Panc1 (cell line): ENCODE results near the gene NR1H3.

ENCODE experiments used
- CTCF ChIP-seq: fragments of 450-650 bp; IDR thresholded peaks from 2 replicates; pipeline ENCODE4 v1.5.1; 2017; ENCODE audit warnings: mild to moderate bottlenecking
- REST ChIP-seq, 2 experiments: IDR thresholded peaks; 2 replicates each; pipeline ENCODE4 v1.6.1; 2011 to 2012; ENCODE audit warnings: low read depth in 2 of 2, control low read depth in 1 of 2, low read length in 1 of 2, mild to moderate bottlenecking in 1 of 2, moderate library complexity in 1 of 2; ENCODE audit not compliant: insufficient read depth in 1 of 2
- SIN3A ChIP-seq: IDR thresholded peaks from 2 replicates; pipeline ENCODE4 v1.6.1; 2012; ENCODE audit warnings: low read depth, mild to moderate bottlenecking, low read length, moderate library complexity, borderline replicate concordance; ENCODE audit not compliant: insufficient read depth

DNA sequence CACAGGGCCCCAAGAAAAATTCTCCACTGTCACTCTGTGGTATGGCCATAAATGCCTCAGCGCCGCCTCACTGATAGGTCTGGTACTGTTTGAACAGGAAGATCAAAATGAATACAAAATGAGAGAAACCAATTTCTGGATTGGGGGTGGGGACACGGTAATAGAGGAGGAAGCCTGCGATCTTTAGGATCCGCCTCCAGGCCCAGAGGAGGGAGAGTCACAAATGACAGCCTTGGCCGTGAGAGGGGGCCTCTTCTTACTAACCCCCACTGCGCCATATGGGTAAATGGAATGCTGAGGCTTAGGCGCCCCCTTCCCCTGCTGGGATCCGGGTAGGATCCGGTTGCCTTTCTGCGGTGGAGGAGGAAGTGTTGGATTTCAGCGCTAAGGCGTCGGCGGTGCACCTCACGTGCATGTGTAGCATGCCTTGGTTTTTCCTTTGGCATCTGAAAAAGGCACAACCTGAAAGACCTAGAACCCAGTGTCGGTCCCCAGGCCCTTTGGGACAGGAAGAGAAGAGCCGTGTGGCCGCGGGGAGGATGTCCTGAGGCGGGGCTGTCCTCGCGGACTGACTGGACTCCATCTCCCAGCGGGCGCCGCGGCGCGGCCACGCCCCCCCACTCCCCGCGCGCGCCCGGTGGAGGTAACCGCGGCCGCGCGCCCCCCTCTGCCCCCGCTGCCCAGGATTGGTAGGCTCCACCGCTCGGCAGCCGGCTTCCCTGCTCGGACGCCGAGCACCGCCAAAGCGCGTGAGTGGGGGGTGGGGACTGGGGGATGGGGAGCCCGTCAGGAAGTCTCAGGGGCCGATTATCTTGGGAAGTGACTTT, 11.4 kb downstream of the NR1H3 start:
- TF ChIP-seq CTCF: no peak
- no peak for TF ChIP-seq REST (IDR thresholded peaks at IDR 0.05; ENCODE audit: insufficient read depth in 1 of 2, low read depth in 2 of 2, low read length in 1 of 2)
- TF ChIP-seq SIN3A: no peak
